ENCODE data around the gene TM9SF2. TPM values are rescaled to one million over a fixed set of nuclear protein-coding genes. Genes with fewer than 3 reads are reported as not detected.

TM9SF2 gene
- total RNA-seq, 1 experiment from 2014 or later = 106 TPM

DNA sequence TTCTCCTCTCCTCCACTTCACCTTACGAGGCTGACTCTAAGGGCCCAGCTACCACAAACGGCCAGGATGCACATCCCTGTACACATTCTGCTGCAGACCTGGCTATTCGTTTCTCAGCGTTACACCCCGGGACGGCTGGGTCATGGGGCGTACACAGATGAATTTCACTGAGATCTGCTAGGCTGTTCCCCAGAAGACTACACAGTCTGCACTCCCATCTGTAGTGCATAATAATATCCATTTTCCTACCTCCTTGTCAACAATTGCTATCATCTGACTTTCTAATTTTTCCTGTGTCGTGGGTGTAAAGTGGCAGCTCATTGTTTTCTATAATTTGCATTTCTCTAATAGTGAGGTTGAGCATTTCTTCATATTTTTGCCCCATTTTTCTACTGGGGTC is 85.7 kb downstream of the TM9SF2 start:
- no peaks in the 10 kb centered on the region for H3K9me3 ChIP-seq
- DNase-seq = no peak
- no peaks in the 10 kb centered on the region for H3K27me3 ChIP-seq
- H3K36me3 ChIP-seq = no peaks in the 10 kb centered on the region
- H3K4me3 ChIP-seq = no peak overlapping the region

DNA sequence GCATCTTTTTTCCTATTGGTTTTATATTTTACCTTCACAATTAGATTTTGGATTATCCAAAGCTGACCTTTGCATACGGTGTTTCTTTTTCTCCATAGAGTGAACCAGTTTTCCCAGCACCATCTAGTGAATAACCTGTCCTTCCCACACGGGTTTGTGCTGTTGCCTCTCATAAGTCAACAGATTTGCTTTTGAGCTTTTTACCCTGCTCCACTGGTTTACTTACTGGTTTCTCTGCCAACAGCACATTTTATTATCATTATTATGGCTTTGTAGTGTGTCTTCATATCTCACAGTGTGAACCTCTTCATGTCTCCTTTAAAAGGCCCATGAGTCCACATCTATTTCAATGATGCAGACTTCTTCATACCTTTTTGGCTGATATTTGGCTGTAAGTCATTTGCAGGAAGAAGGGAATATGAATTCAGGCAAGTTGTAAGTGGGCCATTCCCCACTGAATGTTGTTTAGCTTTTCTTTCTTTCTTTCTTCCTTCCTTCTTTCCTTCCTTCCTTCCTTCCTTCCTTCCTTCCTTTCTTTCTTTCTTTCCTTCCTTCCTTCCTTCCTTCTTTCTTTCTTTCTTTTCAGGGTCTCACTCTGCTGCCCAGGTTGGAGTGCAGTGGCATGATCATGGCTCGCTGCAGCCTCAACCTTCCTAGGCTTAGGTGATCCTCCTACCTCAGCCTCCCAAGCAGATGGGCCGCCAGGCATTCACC is 86.8 kb downstream of the TM9SF2 start:
- no peaks in the 10 kb centered on the region for H3K27me3 ChIP-seq
- DNase-seq = no peak
- H3K9me3 ChIP-seq = peaks cover 2% of the 10 kb centered on the region; the same call in 1 of the 2 replicates
- no peak overlapping the region for H3K4me3 ChIP-seq
- H3K36me3 ChIP-seq = no peaks in the 10 kb centered on the region

DNA sequence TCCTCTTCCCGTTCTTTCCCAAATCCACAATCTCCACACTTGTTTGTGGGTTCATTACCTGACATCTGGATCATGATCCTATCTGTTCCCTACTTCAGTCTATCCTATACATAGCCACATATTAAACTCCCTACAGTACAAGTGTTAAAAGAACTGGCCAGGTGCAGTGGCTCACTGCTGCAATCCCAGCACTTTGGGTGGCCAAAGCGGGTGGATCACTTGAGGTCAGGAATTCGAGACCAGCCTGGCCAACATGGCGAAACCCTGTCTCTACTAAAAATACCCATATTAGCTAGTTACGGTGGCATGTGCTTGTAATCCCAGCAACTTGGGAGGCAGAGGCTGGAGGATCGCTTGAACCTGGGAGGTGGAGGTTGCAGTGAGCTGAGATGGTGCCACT is 88.3 kb downstream of the TM9SF2 start:
- DNase-seq = no peak
- no peaks in the 10 kb centered on the region for H3K36me3 ChIP-seq

DNA sequence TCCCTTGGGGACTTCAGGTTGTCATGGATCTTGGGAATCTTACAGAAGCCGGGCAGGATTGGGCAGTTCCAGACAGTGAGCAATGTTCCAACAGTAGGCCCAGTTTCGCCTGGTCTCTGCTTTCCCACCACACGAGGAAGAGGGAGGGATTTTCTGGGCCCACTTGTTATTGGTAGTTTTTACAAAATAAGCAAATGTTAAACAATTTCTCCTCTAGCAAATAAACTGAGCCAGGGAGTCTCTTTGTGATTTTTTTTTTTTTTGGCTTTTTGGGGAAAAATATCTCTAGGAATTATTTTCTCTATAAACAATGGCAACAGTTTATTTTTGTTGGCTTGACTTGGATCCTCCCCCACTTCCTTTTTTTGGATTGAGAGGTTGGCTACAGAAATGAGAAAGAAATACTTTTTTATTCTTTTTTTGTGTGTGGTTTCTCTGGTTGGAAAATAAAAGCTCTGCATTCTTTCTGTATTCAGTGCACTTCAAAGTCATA is 89.3 kb downstream of the TM9SF2 start:
- Histone ChIP-seq H3K9me3 (peaks cover 2% of the 10 kb centered on the region; the same call in 1 of the 2 replicates), H3K36me3 (no peaks in the 10 kb centered on the region), H3K4me3 (no peak overlapping the region), H3K27me3 (no peaks in the 10 kb centered on the region)
- DNase-seq = peak; percentile 26

More for the DNA sequence above, 88.3 kb downstream of the TM9SF2 start:
- Histone ChIP-seq H3K27me3 (no peaks in the 10 kb centered on the region), H3K9me3 (peaks cover 2% of the 10 kb centered on the region; the same call in 1 of the 2 replicates), H3K4me3 (no peak overlapping the region)

DNA sequence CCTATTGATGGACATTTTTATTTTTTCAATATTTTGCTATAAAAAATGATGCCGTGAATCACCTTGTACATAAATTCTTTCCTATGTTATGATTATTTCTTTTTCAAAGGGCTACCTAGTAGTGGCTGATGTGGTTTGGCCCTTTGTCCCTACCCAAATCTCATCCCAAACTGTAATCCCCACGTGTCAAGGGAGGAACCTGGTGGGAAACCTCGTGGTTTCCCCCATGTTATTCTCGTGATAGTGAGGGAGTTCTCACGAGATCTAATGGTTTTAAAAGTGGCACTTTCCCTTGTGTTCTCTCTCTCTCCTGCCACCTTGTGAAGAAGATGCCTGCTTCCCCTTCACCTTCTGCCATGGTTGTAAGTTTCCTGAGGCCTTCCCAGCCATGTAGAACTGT is 94.9 kb downstream of the TM9SF2 start:
- H3K36me3 ChIP-seq = no peaks in the 10 kb centered on the region
- DNase-seq = no peak
- H3K4me3 ChIP-seq = no peak overlapping the region
- no peaks in the 10 kb centered on the region for H3K27me3 ChIP-seq
- peaks cover 2% of the 10 kb centered on the region; the same call in 1 of the 2 replicates for H3K9me3 ChIP-seq

DNA sequence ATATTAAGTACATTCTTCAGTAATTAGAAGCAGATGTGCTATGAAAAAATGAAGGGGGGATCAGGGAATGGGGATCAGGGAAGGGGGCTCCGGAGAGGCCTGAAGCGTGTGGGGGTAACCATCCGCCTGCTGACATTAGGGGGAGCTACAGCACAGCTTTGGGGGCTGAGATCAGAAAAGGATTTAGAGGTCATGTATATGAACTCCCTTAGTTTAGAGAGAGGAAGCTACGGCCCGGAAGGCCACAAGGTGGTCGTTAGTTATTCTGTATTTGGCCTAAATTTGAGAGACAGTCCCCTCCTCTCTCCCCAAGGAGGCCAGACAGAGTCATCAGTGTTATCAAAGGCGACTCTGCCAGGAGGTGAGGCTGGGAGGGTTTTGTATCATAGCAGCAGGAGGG is 99.0 kb downstream of the TM9SF2 start:
- Histone ChIP-seq H3K9me3 (no peaks in the 10 kb centered on the region), H3K36me3 (no peaks in the 10 kb centered on the region), H3K4me3 (no peak overlapping the region), H3K27me3 (no peaks in the 10 kb centered on the region)
- no peak for DNase-seq

DNA sequence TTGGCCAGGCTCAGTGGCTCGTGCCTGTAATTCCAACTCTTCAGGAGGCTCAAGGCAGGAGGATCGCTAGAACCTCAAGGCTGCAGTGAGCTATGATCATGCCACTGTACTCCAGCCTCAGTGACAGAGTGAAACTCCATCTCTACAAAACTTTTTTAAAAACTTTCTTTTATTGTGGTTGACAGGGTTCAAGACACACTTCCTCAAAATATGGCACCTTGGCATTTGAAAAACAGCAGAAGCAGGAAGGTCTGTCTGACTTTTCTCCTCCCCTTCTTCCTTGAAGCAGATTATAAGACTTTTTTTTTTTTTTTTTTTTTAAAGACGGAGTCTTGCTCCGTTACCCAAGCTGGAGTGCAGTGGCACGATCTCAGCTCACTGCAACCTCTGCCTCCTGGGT is 100.3 kb downstream of the TM9SF2 start:
- H3K9me3 ChIP-seq = no peaks in the 10 kb centered on the region
- no peak overlapping the region for H3K4me3 ChIP-seq
- no peak for DNase-seq
- no peaks in the 10 kb centered on the region for H3K36me3 ChIP-seq
- H3K27me3 ChIP-seq = no peaks in the 10 kb centered on the region

DNA sequence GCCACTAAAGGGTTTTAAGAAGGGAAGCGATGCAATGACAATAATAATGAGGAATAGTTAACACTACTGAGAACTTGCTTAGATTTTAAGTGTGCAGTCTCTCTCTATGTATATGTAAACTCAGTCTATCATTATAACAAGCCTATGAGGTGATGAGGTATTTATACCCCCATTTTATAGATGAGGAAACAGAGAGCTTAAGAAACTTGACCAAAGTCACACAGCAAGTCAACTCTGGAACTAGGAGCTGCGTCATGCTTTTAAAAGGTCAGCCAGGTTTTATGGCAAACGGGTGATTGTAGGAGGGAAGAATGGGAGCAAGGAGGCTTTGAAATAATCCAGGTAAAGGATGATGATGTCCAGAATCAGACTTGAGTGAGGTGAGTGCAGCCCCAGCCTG is 103.4 kb downstream of the TM9SF2 start:
- Histone ChIP-seq H3K27me3 (no peaks in the 10 kb centered on the region), H3K36me3 (no peaks in the 10 kb centered on the region), H3K9me3 (no peaks in the 10 kb centered on the region), H3K4me3 (no peak overlapping the region)
- no peak for DNase-seq

DNA sequence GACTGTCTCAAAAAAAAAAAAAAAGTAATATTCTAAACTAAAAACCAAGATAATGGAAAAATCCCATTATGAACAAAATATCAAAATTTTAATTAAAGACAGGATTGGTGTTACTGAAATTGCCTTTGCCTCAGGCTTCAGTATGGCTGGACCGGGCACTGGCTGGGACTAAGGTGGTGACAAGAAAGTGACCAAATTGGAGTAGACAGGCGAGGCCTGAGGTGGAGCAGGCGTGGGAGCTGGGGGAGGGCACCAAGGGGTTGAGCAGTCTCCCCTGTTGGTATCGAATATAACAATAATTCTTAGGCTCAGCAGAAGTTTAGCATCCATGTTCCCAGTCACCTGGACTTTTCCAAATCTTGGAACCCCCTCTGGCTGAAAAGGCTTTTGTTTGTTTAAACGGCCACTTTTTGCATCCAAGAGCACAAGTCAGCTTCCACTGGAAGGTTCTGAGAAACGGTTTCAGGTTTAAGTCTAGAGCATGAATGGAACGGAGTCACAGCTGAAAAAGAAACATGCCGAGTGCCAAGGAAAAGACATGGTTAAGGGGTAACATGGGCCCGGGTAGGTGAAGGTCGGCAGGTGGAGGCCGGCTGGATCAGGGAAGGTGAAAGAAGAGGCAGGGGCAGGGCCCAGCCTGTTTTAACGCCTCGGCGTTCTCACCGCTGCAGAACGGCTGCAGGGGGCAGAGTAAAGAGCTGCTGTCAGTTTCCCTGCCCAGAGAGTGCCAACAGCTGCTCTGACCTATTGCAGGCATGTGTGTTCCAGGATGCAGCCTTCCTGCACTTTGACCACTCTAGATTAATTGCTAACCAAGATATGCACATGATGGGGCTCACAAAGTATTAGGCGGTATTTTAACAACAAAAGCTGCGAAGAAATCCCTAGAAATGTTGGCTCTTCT is 104.4 kb downstream of the TM9SF2 start:
- peak; percentile 34 for DNase-seq
- Histone ChIP-seq H3K27me3 (no peaks in the 10 kb centered on the region), H3K36me3 (no peaks in the 10 kb centered on the region), H3K9me3 (no peaks in the 10 kb centered on the region), H3K4me3 (peak overlapping the region; percentile 82)

DNA sequence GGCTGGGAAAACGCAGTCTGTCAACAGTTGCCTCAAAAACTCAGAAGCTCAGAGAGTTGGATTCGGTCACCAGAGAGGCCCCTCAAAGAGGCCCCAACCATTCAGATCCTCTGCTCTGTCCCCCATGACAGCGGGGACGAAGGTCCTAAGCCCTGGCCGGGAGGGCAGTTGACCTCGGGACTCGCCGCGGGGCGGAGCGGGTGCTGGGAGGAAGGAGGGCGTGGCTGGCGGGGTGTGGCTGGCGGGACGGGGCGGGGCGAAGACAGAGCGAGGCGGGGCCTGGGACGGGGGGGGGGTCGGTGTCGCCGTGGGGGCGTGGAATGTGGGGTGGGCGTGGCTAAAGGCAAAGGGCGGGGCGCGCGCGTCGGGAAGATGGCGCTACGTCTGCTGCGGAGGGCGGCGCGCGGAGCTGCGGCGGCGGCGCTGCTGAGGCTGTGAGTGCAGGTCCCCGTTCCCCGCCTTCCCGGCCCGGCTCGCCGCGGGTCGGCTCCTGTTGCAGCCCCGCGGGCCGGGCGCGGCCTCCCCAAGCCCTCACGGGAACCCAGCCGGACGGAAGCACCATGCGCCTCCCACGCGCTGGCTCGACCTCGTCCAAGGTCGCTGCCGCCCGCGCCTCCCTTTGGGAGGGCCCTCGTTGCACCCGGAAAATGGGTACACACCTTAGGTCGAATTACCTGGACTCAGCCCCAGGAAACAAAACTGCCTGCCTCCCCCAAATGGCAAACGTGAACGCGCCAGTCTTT is 105.2 kb downstream of the TM9SF2 start, which contains the start of gene CLYBL:
TSS of gene CLYBL (plus strand) at position 367 of the 743 bp plus-strand sequence.
- peak; percentile 83 for DNase-seq
- Histone ChIP-seq H3K36me3 (no peaks in the 10 kb centered on the region), H3K27me3 (no peaks in the 10 kb centered on the region), H3K9me3 (no peaks in the 10 kb centered on the region), H3K4me3 (peak within 1 kb of the TSS; percentile 82)

DNA sequence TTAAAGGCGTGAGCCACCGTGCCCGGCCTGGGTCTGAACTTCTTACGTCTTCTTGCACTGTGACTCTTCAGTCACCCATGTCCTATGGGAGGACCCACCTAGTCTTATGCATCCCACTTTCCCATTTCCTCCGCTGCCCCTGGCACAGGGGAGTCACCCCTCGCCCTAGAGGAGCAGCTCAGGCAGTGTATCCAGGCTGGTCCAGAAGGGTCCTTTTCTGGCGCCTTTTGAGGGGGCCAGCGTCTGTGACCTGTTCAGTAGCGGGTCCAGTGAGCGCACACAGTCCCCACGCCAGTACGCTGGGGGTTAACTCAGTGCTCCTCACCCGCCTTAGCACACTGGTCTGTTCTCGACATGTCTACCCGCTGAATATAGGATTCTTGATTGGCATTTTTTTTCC is 107.1 kb downstream of the TM9SF2 start:
- Histone ChIP-seq H3K27me3 (no peaks in the 10 kb centered on the region), H3K4me3 (no peak overlapping the region), H3K36me3 (no peaks in the 10 kb centered on the region), H3K9me3 (no peaks in the 10 kb centered on the region)
- no peak for DNase-seq

DNA sequence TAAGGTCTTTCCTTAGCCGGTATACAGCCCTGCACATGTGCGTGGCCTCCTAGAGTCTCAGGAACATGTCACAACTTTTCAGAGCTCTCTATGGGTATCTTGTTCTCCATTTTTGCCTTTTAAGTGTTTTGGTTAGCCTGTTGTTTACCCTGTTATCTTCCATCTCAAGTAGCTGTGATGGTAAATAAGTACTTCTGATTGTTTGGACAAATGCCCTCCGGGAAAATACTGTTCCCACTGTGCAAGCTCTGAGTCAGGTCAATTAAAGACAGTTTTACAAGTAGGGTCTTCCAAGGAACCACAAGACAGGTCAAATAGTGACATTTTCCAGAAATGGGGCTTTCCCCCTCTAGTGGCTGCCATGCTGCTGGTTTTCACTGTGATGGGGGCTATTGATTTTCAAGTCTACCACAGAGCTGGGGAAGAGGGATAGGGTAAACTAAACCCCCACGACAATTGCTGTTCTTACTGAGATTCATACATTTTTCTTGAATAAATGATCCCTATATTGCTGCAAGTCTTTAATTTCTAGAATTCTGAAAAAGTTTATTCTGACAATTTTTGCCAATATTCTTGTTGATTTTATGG is 109.5 kb downstream of the TM9SF2 start:
- no peak overlapping the region for H3K4me3 ChIP-seq
- no peak for DNase-seq
- H3K9me3 ChIP-seq = no peaks in the 10 kb centered on the region
- H3K36me3 ChIP-seq = no peaks in the 10 kb centered on the region
- no peaks in the 10 kb centered on the region for H3K27me3 ChIP-seq

Other genes starting within 250 kb of the TM9SF2 start
- gene GPR18, start 243.1 kb upstream of the TM9SF2 start, total RNA-seq (2014; rRNA removed; shearing (Covaris generic); ENCODE audit: low replicate concordance) = not detected in 2 replicates
- gene GPR183, start 194.1 kb upstream of the TM9SF2 start, total RNA-seq (2014; rRNA removed; shearing (Covaris generic); ENCODE audit: low replicate concordance) = not detected in 2 replicates
- gene CLYBL, start 105.2 kb downstream of the TM9SF2 start, total RNA-seq (2014; rRNA removed; shearing (Covaris generic); ENCODE audit: low replicate concordance) = 0.05 and 3.1 TPM in 2 replicates

Data from MG63 (cell line).